Breast epithelium (tissue), 3 donors: ENCODE results near the gene MFSD11.

Experiments used
- CTCF ChIP-seq, 3 donors: fragments of 450-650 bp; IDR thresholded peaks; one replicate each; pipeline ENCODE4 v1.5.1; 2016 to 2017; ENCODE audit warnings: antibody characterized with exemption in 3 of 3, mild to moderate bottlenecking in 3 of 3, moderate library complexity in 3 of 3
- POLR2AphosphoS5 ChIP-seq, 3 donors: sonication (generic); formaldehyde crosslinking; IDR thresholded peaks; one replicate each; pipeline ENCODE4 v1.6.1; 2017; ENCODE audit warnings: antibody characterized with exemption in 3 of 3

- no peak for TF ChIP-seq CTCF (IDR thresholded peaks at IDR 0.05)
- TF ChIP-seq POLR2AphosphoS5 (IDR thresholded peaks at IDR 0.05) = no peak
These were observed 31.1 kb upstream of the MFSD11 start for GRCh38 chr17:76706817-76707216.
